Right renal cortex interstitium (tissue), 3 donors: Measurements from ENCODE around the gene SCARB1. TPM values are rescaled to one million over a fixed set of nuclear protein-coding genes. Genes with fewer than 3 reads are reported as not detected.

Experiments
- DNase-seq, 3 donors: peaks; one replicate each; pipeline ENCODE4 v3.0.0-alpha.2; 2013; ENCODE audit warnings: low read depth in 3 of 3, low spot score in 2 of 3
- polyA plus RNA-seq, 3 donors: library from polyadenylated mRNA; unstranded; fragments of 120-200 nt; gene quantifications; one replicate each; pipeline ENCODE4 v1.2.1, GENCODE V29; 2013; ENCODE audit not compliant: insufficient read length in 3 of 3

SCARB1 gene
- polyA plus RNA-seq, 3 donors = 18.5 to 24.4 (median 21.1) TPM

DNA sequence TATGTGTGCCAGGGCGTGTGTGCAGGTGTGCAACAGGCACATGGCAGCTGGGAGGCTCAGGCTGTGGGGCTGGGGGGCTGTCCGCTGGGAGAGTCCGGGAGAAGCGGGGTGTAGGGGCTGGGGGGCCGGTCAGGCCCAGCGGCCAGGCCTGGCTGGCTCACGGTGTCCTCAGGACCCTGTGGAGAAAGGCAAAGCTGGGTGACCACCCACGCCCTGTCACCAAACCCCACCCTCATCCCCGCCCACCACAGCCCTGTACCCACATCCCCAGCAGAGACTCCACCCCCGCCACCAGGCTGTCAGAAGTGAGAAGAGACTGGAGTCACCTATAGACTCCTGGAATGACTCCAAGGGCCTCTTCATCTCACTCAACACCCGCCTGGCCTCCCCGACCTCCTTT is 85.3 kb downstream of the SCARB1 start:
- DNase-seq = no peak

GRCh38 chr12:124777399-124778372 is 86.0 kb downstream of the SCARB1 start:
- no peak for DNase-seq

GRCh38 chr12:124776125-124776513 is 87.5 kb downstream of the SCARB1 start:
- no peak for DNase-seq

- DNase-seq = no peak
These were observed 89.0 kb downstream of the SCARB1 start for GRCh38 chr12:124774462-124775167.

GRCh38 chr12:124774054-124774461 is 89.6 kb downstream of the SCARB1 start:
- DNase-seq = no peak

GRCh38 chr12:124772289-124773170 is 91.1 kb downstream of the SCARB1 start:
- DNase-seq = no peak

GRCh38 chr12:124771462-124772288 is 92.0 kb downstream of the SCARB1 start:
- no peak for DNase-seq

- no peak for DNase-seq
These were observed 92.9 kb downstream of the SCARB1 start for GRCh38 chr12:124770728-124771127.

DNA sequence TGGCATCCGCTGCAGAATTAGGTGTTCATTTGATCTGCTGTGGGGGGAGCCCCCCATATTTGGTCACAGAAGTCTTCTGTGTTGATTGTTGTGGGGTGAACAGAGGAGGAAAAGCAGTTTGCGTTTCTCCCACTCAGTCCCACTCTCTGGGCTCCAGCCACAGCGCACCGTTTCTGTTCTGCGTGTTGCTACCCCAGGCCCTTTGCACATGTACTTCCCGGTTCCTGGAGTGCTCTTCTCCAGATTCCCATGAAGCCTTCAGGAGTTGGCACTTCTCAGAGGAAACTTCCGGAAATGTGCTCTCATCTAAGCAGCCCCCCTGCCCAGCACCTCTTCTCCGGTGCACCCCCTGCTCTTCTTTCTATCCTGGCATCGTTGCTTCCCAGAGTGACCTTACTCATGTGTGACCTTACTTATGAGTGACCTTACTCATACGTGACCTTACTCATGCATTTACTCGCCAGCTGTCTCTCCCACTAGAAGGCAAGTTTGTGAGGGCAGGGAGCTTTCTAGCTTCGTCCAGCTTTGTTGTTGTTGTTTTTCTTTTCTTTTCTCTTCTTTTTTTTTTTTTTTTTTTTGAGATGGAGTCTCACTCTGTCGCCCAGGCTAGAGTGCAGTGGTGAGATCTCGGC is 93.7 kb downstream of the SCARB1 start:
- no peak for DNase-seq

DNA sequence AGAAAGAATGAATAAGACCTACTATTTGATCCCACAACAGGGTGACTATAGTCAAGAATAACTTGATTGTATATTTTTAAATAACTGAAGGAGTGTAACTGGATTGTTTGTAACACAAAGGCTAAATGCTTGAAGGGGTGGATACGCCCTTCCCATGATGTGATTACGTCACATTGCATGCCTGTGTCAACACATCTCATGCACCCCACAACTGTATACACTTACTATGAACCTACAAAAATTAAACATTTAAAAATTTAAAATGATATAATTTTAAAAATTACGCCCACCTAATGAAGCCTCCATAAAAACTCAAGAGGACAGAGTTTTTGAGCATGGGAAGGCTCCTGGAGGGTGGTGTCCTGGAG is 94.5 kb downstream of the SCARB1 start:
- DNase-seq = no peak

- no peak for DNase-seq
These were observed 95.1 kb downstream of the SCARB1 start for GRCh38 chr12:124768452-124769162.

DNA sequence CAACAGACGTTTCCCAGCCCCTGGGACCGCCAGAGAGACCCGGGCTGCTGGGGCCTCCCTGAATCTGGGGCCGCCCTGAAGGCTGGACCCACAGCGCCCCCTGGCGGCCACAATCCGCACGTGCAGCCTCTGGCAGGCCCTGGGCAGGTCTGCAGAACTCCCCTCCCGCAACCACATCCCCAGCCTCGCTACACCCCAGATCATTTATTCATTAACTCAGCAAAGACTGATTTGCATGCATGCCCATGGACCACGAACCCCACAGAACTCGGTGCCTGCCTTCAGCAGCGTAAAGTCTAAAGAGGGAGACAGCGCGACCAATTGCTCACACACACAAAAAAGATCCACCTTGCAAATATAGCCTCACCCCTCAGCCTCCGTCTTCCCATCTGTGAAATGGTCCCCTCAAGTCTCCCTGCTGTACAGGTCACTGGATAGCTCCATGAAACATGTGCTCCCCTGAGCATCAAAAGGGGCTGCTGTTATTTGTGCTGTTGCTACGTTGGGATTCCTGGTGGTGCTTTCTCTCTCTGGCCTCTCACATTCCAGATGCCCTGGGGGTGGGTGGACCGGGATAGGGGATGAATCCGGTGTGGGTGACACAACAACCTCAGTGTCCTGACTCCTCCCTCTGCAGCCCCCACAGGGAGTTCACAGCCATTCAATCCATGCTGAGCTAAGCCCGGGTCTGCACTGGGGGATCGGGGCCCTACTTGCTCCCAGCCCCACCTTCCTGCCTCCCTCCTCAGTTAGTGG is 96.4 kb downstream of the SCARB1 start:
- DNase-seq = no peak

- no peak for DNase-seq
These were observed 97.0 kb downstream of the SCARB1 start for GRCh38 chr12:124766727-124767065.

DNA sequence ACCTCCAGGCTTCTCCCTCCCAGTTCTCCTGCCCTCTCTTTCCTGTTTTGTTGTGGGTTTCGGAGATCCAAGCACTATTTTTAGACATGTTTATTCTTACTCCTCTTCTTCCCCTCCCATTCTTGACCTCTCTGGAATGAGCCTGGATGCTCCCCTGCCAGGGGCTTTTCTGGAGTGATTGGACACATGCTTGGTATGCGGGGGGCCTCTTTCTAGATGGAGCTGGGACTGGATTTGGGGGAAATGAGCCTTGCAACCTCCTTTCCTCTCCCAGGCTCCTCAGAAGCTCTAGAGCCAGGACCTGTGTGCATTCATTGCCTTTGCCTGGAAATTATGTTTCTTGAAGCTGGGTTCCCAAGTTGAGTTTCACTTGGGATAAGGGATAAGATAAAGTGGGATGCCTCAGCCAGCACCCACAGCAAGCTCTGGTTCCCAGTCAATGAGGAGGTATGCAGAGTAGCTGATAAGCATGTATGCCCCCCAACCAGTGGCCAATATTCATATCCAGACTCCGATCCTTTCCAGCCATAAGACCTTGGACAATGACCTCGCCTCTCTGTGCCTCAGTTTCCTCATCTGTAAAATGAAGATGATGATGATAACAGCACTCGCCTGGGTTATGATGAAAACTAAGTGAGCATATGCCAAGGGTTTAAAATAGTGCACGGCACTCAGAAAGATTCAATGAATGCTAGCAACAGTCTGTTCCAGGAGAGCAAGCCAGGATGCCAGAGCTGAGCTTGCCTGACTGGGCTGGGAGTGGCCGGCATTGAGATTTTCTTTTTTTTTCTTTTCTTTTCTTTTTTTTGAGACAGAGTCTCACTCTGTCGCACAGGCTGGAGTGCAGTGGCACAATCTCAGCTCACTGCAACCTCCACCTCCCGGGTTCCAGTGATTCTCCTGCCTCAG is 97.8 kb downstream of the SCARB1 start:
- no peak for DNase-seq

GRCh38 chr12:124764870-124765580 is 98.6 kb downstream of the SCARB1 start:
- no peak for DNase-seq

GRCh38 chr12:124764451-124764850 is 99.2 kb downstream of the SCARB1 start:
- DNase-seq = no peak

- DNase-seq = no peak
These were observed 100.1 kb downstream of the SCARB1 start for GRCh38 chr12:124763594-124763979.
